H9 (cell line): ENCODE measurements around the gene LRMDA. TPM values are rescaled to one million over a fixed set of nuclear protein-coding genes. Genes with fewer than 3 reads are reported as not detected.

Experiments used
- DNase-seq: peaks from one replicate; pipeline ENCODE4 v3.0.0-alpha.2; 2017
- H2AFZ ChIP-seq: one replicate; pipeline ENCODE4 v1.6.1; 2013; ENCODE audit warnings: mild to moderate bottlenecking, low read length, control low read depth, moderate library complexity
- H2AK5ac ChIP-seq: 2 replicates; pipeline ENCODE4 v1.6.1; 2013; ENCODE audit warnings: low read length, control low read depth, mixed read lengths; ENCODE audit not compliant: insufficient read length
- H2BK120ac ChIP-seq: one replicate; pipeline ENCODE4 v1.6.1; 2013; ENCODE audit warnings: low read depth, mild to moderate bottlenecking, low read length, control low read depth, inconsistent platforms; ENCODE audit not compliant: poor library complexity, severe bottlenecking
- H2BK12ac ChIP-seq: 2 replicates; pipeline ENCODE4 v1.6.1; 2013; ENCODE audit warnings: low read length, control low read depth, mixed read lengths, low read depth; ENCODE audit not compliant: insufficient read length
- H2BK15ac ChIP-seq: 2 replicates; pipeline ENCODE4 v1.6.1; 2013; ENCODE audit warnings: low read depth, low read length, control low read depth
- H2BK20ac ChIP-seq: one replicate; pipeline ENCODE4 v1.6.1; 2013; ENCODE audit warnings: low read depth, mild to moderate bottlenecking, low read length, control low read depth, inconsistent platforms; ENCODE audit not compliant: poor library complexity, severe bottlenecking
- H2BK5ac ChIP-seq: 2 replicates; pipeline ENCODE4 v1.6.1; 2013; ENCODE audit warnings: low read length, control low read depth, mixed read lengths; ENCODE audit not compliant: insufficient read length
- H3K14ac ChIP-seq: 2 replicates; pipeline ENCODE4 v1.6.1; 2013; ENCODE audit warnings: low read length, control low read depth; ENCODE audit not compliant: insufficient read depth
- H3K18ac ChIP-seq: 2 replicates; pipeline ENCODE4 v1.6.1; 2013; ENCODE audit warnings: low read depth, mild to moderate bottlenecking, mixed read lengths, low read length, control low read depth; ENCODE audit not compliant: insufficient read length
- H3K23ac ChIP-seq: 2 replicates; pipeline ENCODE4 v1.6.1; 2013; ENCODE audit warnings: low read length, control low read depth, mixed read lengths, low read depth; ENCODE audit not compliant: insufficient read length
- H3K23me2 ChIP-seq: 2 replicates; pipeline ENCODE4 v1.6.1; 2013; ENCODE audit warnings: low read depth, mild to moderate bottlenecking, mixed read lengths, low read length, control low read depth; ENCODE audit not compliant: insufficient read length, poor library complexity, severe bottlenecking
- H3K27ac ChIP-seq: 2 replicates; pipeline ENCODE4 v1.5.1; 2013; ENCODE audit warnings: low read length, control low read depth, mixed read lengths, low read depth; ENCODE audit not compliant: insufficient read length
- H3K27me3 ChIP-seq: 2 replicates; pipeline ENCODE4 v1.6.1; 2013; ENCODE audit warnings: low read length, control low read depth, inconsistent platforms; ENCODE audit not compliant: insufficient read depth
- H3K4ac ChIP-seq: 2 replicates; pipeline ENCODE4 v1.6.1; 2013; ENCODE audit warnings: low read depth, mild to moderate bottlenecking, control low read depth, inconsistent platforms, low read length, moderate library complexity
- H3K4me1 ChIP-seq: 2 replicates; pipeline ENCODE4 v1.6.1; 2013; ENCODE audit warnings: low read length, control low read depth, inconsistent platforms; ENCODE audit not compliant: insufficient read depth
- H3K4me2 ChIP-seq: 2 replicates; pipeline ENCODE4 v1.6.1; 2013; ENCODE audit warnings: low read length, control low read depth, mixed read lengths; ENCODE audit not compliant: insufficient read length, insufficient read depth
- H3K56ac ChIP-seq: 2 replicates; pipeline ENCODE4 v1.6.1; 2013; ENCODE audit warnings: low read depth, mild to moderate bottlenecking, mixed read lengths, low read length, control low read depth; ENCODE audit not compliant: insufficient read length
- H3K79me1 ChIP-seq: 2 replicates; pipeline ENCODE4 v1.6.1; 2013; ENCODE audit warnings: low read depth, mild to moderate bottlenecking, moderate library complexity, low read length, control low read depth, inconsistent platforms; ENCODE audit not compliant: insufficient read depth, poor library complexity, severe bottlenecking
- H3K79me2 ChIP-seq: 2 replicates; pipeline ENCODE4 v1.6.1; 2013; ENCODE audit warnings: low read length, control low read depth, inconsistent platforms; ENCODE audit not compliant: insufficient read depth
- H3K9ac ChIP-seq: 2 replicates; pipeline ENCODE4 v1.6.1; 2013; ENCODE audit warnings: low read length, control low read depth, mixed read lengths; ENCODE audit not compliant: insufficient read length; ENCODE audit errors: extremely low read depth
- H3K9me3 ChIP-seq: one replicate; pipeline ENCODE4 v1.6.1; 2013; ENCODE audit warnings: low read depth, low read length, inconsistent platforms; ENCODE audit not compliant: control insufficient read depth
- H3T11ph ChIP-seq: one replicate; pipeline ENCODE4 v1.6.1; 2013; ENCODE audit warnings: mild to moderate bottlenecking, low read length, control low read depth, inconsistent platforms
- H4K20me1 ChIP-seq: one replicate; pipeline ENCODE4 v1.6.1; 2013; ENCODE audit not compliant: control insufficient read depth, insufficient read length, insufficient read depth
- H4K5ac ChIP-seq: 2 replicates; pipeline ENCODE4 v1.6.1; 2013; ENCODE audit warnings: low read depth, mild to moderate bottlenecking, mixed read lengths, low read length, control low read depth; ENCODE audit not compliant: insufficient read length
- H4K8ac ChIP-seq: replicated peaks from 2 replicates; pipeline ENCODE4 v1.6.1; 2013; ENCODE audit warnings: low read length, control low read depth, mixed read lengths, low read depth; ENCODE audit not compliant: insufficient read length
- H4K91ac ChIP-seq: 2 replicates; pipeline ENCODE4 v1.6.1; 2013; ENCODE audit warnings: low read depth, mild to moderate bottlenecking, moderate library complexity, mixed read lengths, low read length, control low read depth; ENCODE audit not compliant: insufficient read length
- H3K27ac Mint-ChIP-seq, 3 experiments: 2 replicates in 2 of 3; 3 replicates in 1 of 3; pipeline ENCODE4 v1.8.0; 2020 to 2021; ENCODE audit warnings: mixed read lengths in 3 of 3, mild to moderate bottlenecking in 1 of 3, moderate library complexity in 1 of 3
- H3K27me3 Mint-ChIP-seq: 2 replicates; pipeline ENCODE4 v1.8.0; 2021; ENCODE audit warnings: low read depth, mild to moderate bottlenecking, moderate library complexity, mixed read lengths
- H3K36me3 Mint-ChIP-seq, 3 experiments: 2 replicates in 2 of 3; 3 replicates in 1 of 3; pipeline ENCODE4 v1.8.0; 2020 to 2021; ENCODE audit warnings: low read depth in 3 of 3, mixed read lengths in 3 of 3; ENCODE audit not compliant: insufficient read depth in 1 of 3
- H3K4me1 Mint-ChIP-seq, 2 experiments: 2 replicates each; pipeline ENCODE4 v1.8.0; 2020; ENCODE audit warnings: mixed read lengths in 2 of 2
- H3K4me3 Mint-ChIP-seq, 2 experiments: 2 replicates in 1 of 2; 3 replicates in 1 of 2; pipeline ENCODE4 v1.8.0; 2020 to 2021; ENCODE audit warnings: mild to moderate bottlenecking in 2 of 2, mixed read lengths in 2 of 2, moderate library complexity in 1 of 2
- H3K9me3 Mint-ChIP-seq, 2 experiments: 2 replicates in 1 of 2; 3 replicates in 1 of 2; pipeline ENCODE4 v1.8.0; 2020; ENCODE audit warnings: mild to moderate bottlenecking in 2 of 2, mixed read lengths in 2 of 2, moderate library complexity in 1 of 2
- WGBS: extraction: QIAGEN DNeasy Blood & Tissue Kit; methylation state at CpG from one replicate; pipeline ENCODE4 v1.1.7; 2013; ENCODE audit warnings: missing lambda C conversion rate, low lambda C conversion rate, mixed read lengths; ENCODE audit not compliant: insufficient read length; ENCODE audit errors: extremely low coverage; 5-methylcytosine and 5-hydroxymethylcytosine counted together
- total RNA-seq: library from RNA; stranded (reverse); gene quantifications from 2 replicates; pipeline ENCODE4 v1.2.1, GENCODE V29; 2021
- TF ChIP-seq, protein P1 (sequence below): fragments of 200-600 bp; sonication (generic); conservative IDR thresholded peaks from 3 replicates; pipeline ENCODE4 v1.8.0; 2021; ENCODE audit warnings: antibody characterized with exemption, mild to moderate bottlenecking

Gene LRMDA
- total RNA-seq, 1 experiment from 2014 or later, result 1.8 TPM

DNA sequence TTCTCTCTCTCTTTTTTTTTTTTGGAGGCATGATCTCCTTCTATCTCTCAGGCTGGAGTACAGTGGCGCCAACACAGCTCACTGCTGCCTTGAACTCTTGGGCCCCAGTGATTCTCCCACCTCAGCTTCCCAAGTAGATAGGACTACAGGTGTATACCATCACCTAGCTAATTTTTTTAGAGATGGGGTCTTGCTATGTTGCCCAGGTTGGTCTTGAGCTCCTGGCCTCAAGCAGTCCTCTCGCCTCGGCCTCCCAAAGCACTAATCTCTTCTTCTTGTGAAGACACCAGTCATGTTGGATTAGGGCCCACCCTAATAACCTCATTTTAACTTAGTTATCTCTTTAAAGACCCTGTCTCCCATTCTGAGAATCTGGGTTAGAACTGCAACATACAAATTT, 45.6 kb downstream of the LRMDA start:
- Histone ChIP-seq H2AK5ac (no peak overlapping the region), H3K79me2 (no peaks in the 10 kb centered on the region), H3K4ac (no peak overlapping the region), H3K23me2 (no peaks in the 10 kb centered on the region), H3K56ac (no peak overlapping the region), H3K79me1 (no peaks in the 10 kb centered on the region), H3K23ac (no peak overlapping the region), H4K8ac (no peak overlapping the region), H3K9ac (no peak overlapping the region), H3K18ac (no peak overlapping the region), H4K20me1 (no peaks in the 10 kb centered on the region), H3K14ac (no peak overlapping the region), H3K9me3 (no peaks in the 10 kb centered on the region), H2BK20ac (no peak overlapping the region), H2BK5ac (no peak overlapping the region), H4K5ac (no peak overlapping the region), H3K4me1 (peaks cover 10% of the 10 kb centered on the region; the same call in 1 of the 2 replicates), H3K4me2 (no peak overlapping the region), H3K27ac (no peak overlapping the region), H2BK15ac (no peak overlapping the region), H4K91ac (no peak overlapping the region), H2BK120ac (no peak overlapping the region), H3K27me3 (no peaks in the 10 kb centered on the region; the same call in 1 of the 2 replicates), H2BK12ac (no peak overlapping the region), H2AFZ (no peak overlapping the region), H3T11ph (no peak overlapping the region)
- TF ChIP-seq, protein P1, sequence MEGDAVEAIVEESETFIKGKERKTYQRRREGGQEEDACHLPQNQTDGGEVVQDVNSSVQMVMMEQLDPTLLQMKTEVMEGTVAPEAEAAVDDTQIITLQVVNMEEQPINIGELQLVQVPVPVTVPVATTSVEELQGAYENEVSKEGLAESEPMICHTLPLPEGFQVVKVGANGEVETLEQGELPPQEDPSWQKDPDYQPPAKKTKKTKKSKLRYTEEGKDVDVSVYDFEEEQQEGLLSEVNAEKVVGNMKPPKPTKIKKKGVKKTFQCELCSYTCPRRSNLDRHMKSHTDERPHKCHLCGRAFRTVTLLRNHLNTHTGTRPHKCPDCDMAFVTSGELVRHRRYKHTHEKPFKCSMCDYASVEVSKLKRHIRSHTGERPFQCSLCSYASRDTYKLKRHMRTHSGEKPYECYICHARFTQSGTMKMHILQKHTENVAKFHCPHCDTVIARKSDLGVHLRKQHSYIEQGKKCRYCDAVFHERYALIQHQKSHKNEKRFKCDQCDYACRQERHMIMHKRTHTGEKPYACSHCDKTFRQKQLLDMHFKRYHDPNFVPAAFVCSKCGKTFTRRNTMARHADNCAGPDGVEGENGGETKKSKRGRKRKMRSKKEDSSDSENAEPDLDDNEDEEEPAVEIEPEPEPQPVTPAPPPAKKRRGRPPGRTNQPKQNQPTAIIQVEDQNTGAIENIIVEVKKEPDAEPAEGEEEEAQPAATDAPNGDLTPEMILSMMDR, result no peak
- Mint-ChIP-seq H3K4me1 (peaks cover 26 to 27% of the 10 kb centered on the region in 2 experiments), H3K36me3 (peaks cover 0 to 16% (median 0%) of the 10 kb centered on the region in 3 experiments; a peak in 3 of 7 replicates), H3K9me3 (peaks cover 3 to 5% of the 10 kb centered on the region in 2 experiments; a peak in 4 of 5 replicates), H3K27me3 (peaks cover 58% of the 10 kb centered on the region), H3K4me3 (no peak overlapping the region), H3K27ac (no peak overlapping the region)
- no CpG with 5 or more reads among the region's 3 CpGs for WGBS
- no peak for DNase-seq
